Measurements from ENCODE around the gene SYT9. TPM values are rescaled to one million over a fixed set of nuclear protein-coding genes. Genes with fewer than 3 reads are reported as not detected.

Gene SYT9
- total and polyA plus RNA-seq, 4 experiments from 2014 or later = not detected

DNA sequence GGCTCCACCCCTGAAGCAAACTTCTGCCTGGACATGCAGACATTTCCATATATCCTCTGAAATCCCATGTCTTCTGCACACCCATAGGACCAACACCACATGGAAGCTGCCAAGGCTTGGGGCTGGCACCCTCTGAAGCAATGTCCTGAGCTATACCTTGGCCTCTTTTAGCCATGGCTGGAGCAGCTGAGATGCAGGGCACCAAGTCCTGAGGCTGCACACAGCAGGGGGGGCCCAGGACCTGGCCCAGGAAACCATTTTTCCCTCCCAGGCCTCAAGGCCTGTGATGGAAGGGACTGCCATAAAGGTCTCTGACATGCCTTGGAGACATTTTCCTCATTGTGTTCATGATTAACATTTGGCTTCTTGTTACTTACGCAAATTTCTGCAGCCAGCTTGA, 34.5 kb downstream of the SYT9 start:
- Histone ChIP-seq H3K4me3 (ENCODE audit: low read length in 2 of 2) (no peak overlapping the region), H3K36me3 (ENCODE audit: insufficient read depth, low read length) (no peaks in the 10 kb centered on the region), H3K9me3 (ENCODE audit: control insufficient read depth in 1 of 2, low read length in 2 of 2) (peaks cover 0 to 7% of the 10 kb centered on the region in 2 donors), H3K27ac (ENCODE audit: low read depth, low read length) (no peak overlapping the region), H3K27me3 (ENCODE audit: insufficient read depth, low read length) (no peaks in the 10 kb centered on the region), H3K4me1 (ENCODE audit: insufficient read depth, low read length) (no peaks in the 10 kb centered on the region)
- no peak for DNase-seq
- intact Hi-C loops (cut with micrococcal nuclease) = no loop called here
- no peaks in the 10 kb centered on the region for H3K4me1 Mint-ChIP-seq
- ChIA-PET POLR2A (ENCODE audit: partially characterized antibody) (no interaction called here), CTCF (ENCODE audit: partially characterized antibody) (no interaction called here)
- peaks cover 0 to 29% (median 17%) of the 10 kb centered on the region in 8 donors for H3K9me3 Mint-ChIP-seq
- H3K27ac Mint-ChIP-seq = no peak overlapping the region
- no peak overlapping the region for H3K4me3 Mint-ChIP-seq
- H3K36me3 Mint-ChIP-seq = peaks cover 0 to 4% of the 10 kb centered on the region in 2 donors
- H3K27me3 Mint-ChIP-seq = peaks cover 9 to 10% of the 10 kb centered on the region in 2 donors

DNA sequence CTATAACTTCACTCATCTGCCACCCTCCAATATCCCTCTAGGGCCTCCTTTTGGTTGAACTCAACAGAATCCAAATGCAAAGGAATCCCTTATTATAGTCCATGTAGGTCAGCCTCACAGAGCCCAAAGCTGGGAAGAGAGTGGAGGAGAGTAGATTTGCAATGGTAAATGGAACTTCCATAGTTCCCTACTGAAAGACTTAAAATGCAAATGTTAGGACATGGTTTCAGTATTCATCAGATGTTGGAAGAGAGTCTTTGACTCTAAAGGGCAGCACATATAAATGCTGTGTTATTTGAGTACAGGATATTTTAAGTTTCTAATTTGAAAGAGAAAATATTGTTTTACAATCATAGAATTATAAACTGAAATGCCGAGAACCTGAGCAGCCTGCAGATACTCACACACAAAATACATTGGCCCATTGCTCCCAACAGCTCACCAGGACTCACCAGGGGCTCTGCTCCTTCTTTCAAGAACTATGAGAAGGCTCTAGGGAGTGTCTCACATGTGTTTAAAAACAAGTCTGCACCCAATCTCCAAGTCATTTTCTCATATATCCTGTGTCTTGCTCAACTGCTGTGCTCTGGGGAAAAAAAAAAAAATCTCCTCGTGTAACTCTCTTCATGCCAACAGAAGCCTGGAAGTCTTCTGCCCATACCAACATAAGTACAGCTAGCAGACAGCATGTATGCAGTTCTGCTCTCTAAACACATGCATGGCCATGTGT, 39.6 kb downstream of the SYT9 start:
- Histone ChIP-seq H3K9me3 (ENCODE audit: control insufficient read depth in 1 of 2, low read length in 2 of 2) (peaks cover 0 to 2% of the 10 kb centered on the region in 2 donors), H3K36me3 (ENCODE audit: insufficient read depth, low read length) (no peaks in the 10 kb centered on the region), H3K27me3 (ENCODE audit: insufficient read depth, low read length) (no peaks in the 10 kb centered on the region), H3K4me1 (ENCODE audit: insufficient read depth, low read length) (no peaks in the 10 kb centered on the region), H3K27ac (ENCODE audit: low read depth, low read length) (no peak overlapping the region), H3K4me3 (ENCODE audit: low read length in 2 of 2) (no peak overlapping the region)
- peaks cover 0 to 4% of the 10 kb centered on the region in 2 donors for H3K36me3 Mint-ChIP-seq
- CTCF ChIA-PET (ENCODE audit: partially characterized antibody) = no interaction called here
- no peak for DNase-seq
- H3K4me1 Mint-ChIP-seq = no peaks in the 10 kb centered on the region
- no peak overlapping the region for H3K4me3 Mint-ChIP-seq
- intact Hi-C loops (cut with micrococcal nuclease) = no loop called here
- H3K27ac Mint-ChIP-seq = no peak overlapping the region
- peaks cover 0 to 23% (median 10%) of the 10 kb centered on the region in 8 donors for H3K9me3 Mint-ChIP-seq
- POLR2A ChIA-PET (ENCODE audit: partially characterized antibody) = no interaction called here
- H3K27me3 Mint-ChIP-seq = peaks cover 6 to 14% of the 10 kb centered on the region in 2 donors

DNA sequence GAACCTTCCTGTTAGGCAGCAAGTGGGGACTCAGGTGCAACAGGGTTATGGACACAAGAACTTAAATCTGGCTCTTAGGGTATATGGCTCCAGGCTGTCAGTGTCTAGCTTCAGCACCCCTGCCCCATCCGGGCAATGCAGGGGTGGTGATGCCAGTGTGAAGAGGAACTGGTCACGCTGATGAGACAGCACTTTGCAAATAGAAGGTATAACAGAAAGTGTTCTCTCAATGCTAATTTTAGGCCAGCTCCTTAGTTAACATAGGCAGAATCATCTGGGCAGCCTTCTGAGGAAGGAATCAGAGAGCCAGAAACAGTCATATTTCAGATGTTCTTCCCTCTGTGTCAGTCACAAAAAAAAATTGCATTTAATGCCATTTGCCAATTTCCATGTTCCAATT, 41.2 kb downstream of the SYT9 start:
- Mint-ChIP-seq H3K4me3 (no peak overlapping the region), H3K4me1 (no peaks in the 10 kb centered on the region), H3K9me3 (peaks cover 0 to 8% (median 2%) of the 10 kb centered on the region in 8 donors), H3K27me3 (peaks cover 6 to 10% of the 10 kb centered on the region in 2 donors), H3K27ac (no peak overlapping the region), H3K36me3 (no peaks in the 10 kb centered on the region)
- POLR2A ChIA-PET (ENCODE audit: partially characterized antibody) = no interaction called here
- CTCF ChIA-PET (ENCODE audit: partially characterized antibody) = no interaction called here
- Histone ChIP-seq H3K4me3 (ENCODE audit: low read length in 2 of 2) (no peak overlapping the region), H3K9me3 (ENCODE audit: control insufficient read depth in 1 of 2, low read length in 2 of 2) (no peaks in the 10 kb centered on the region), H3K36me3 (ENCODE audit: insufficient read depth, low read length) (no peaks in the 10 kb centered on the region), H3K27ac (ENCODE audit: low read depth, low read length) (no peak overlapping the region), H3K4me1 (ENCODE audit: insufficient read depth, low read length) (no peaks in the 10 kb centered on the region), H3K27me3 (ENCODE audit: insufficient read depth, low read length) (no peaks in the 10 kb centered on the region)
- intact Hi-C loops (cut with micrococcal nuclease) = no loop called here
- DNase-seq = no peak

DNA sequence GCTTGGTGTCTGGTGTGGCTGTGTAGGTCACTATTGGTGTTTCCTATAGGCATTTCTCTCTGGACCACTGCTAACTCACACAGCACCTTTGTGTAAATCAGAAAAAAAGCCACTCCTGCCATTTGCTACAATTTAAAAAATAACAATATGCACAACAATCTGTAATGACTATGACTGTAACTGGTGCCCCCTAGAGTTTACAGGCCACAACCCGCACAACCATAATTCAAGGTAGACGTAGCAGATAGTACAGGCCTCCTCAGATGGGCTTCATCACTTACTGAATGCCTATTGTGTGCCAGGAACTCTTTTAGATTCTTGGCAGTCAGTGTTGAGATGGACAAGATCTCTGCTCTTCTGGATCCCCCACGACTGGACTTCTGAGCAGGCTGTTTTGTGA, 47.7 kb downstream of the SYT9 start:
- H3K4me1 ChIP-seq (ENCODE audit: insufficient read depth, low read length) = no peaks in the 10 kb centered on the region
- no peak overlapping the region for H3K4me3 Mint-ChIP-seq
- no peak for DNase-seq

DNA sequence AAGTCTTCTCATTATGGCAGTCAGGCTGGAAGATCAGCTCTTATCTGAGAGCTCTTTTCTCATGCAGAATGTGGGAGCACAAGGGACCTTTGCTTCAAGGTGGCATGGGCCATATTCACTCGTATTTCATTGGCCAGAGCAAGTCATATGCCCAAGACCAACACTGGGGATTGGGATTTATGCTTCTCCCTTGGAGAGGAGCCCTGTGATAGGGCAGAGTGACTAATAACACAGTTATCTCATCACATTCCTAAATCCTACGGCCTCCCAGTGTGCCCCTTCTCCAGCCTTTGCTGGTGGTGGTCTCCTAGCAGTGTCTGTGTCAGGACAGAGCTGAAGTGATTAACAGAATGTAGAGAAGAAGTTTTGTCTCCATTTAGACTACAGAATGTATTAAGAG, 48.6 kb downstream of the SYT9 start:
- Histone ChIP-seq H3K27ac (ENCODE audit: low read depth, low read length) (no peak overlapping the region), H3K36me3 (ENCODE audit: insufficient read depth, low read length) (no peaks in the 10 kb centered on the region), H3K4me1 (ENCODE audit: insufficient read depth, low read length) (no peaks in the 10 kb centered on the region), H3K4me3 (ENCODE audit: low read length in 2 of 2) (no peak overlapping the region), H3K9me3 (ENCODE audit: control insufficient read depth in 1 of 2, low read length in 2 of 2) (no peaks in the 10 kb centered on the region), H3K27me3 (ENCODE audit: insufficient read depth, low read length) (no peaks in the 10 kb centered on the region)
- Mint-ChIP-seq H3K36me3 (no peaks in the 10 kb centered on the region), H3K9me3 (peaks cover 0 to under 1% (median 0%) of the 10 kb centered on the region in 8 donors), H3K4me3 (no peak overlapping the region), H3K27me3 (peaks cover 5 to 6% of the 10 kb centered on the region in 2 donors), H3K27ac (no peak overlapping the region), H3K4me1 (no peaks in the 10 kb centered on the region)
- intact Hi-C loops (cut with micrococcal nuclease) = no loop called here
- CTCF ChIA-PET (ENCODE audit: partially characterized antibody) = no interaction called here
- no peak for DNase-seq
- POLR2A ChIA-PET (ENCODE audit: partially characterized antibody) = no interaction called here

More for the DNA sequence above, 47.7 kb downstream of the SYT9 start:
- H3K27me3 ChIP-seq (ENCODE audit: insufficient read depth, low read length) = no peaks in the 10 kb centered on the region
- CTCF ChIA-PET (ENCODE audit: partially characterized antibody) = no interaction called here
- Mint-ChIP-seq H3K36me3 (no peaks in the 10 kb centered on the region), H3K27me3 (peaks cover 5 to 6% of the 10 kb centered on the region in 2 donors), H3K4me1 (no peaks in the 10 kb centered on the region), H3K9me3 (peaks cover 0 to 3% (median 0%) of the 10 kb centered on the region in 8 donors), H3K27ac (no peak overlapping the region)
- no peak overlapping the region for H3K4me3 ChIP-seq (ENCODE audit: low read length in 2 of 2)
- intact Hi-C loops (cut with micrococcal nuclease) = no loop called here
- no peak overlapping the region for H3K27ac ChIP-seq (ENCODE audit: low read depth, low read length)
- H3K9me3 ChIP-seq (ENCODE audit: control insufficient read depth in 1 of 2, low read length in 2 of 2) = no peaks in the 10 kb centered on the region
- H3K36me3 ChIP-seq (ENCODE audit: insufficient read depth, low read length) = no peaks in the 10 kb centered on the region
- POLR2A ChIA-PET (ENCODE audit: partially characterized antibody) = no interaction called here

DNA sequence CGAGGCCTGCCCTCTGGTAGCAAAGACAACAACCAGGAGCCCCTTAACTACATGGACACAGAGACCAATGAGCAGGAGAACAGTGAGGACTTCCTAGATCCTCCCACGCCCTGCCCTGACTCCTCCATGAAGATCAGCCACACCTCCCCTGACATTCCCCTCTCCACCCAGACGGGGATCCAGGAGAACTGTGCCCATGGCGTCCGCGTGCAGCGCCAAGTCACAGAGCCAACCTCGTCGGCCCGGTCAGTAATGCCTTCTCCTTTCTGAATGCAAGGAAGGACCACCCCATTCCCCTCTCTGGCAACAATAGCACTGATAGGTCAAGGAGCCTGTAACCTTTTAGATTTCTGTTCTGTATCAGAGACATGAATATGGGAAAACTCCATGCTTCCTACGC, 51.4 kb downstream of the SYT9 start:
- no peaks in the 10 kb centered on the region for H3K27me3 ChIP-seq (ENCODE audit: insufficient read depth, low read length)
- H3K36me3 ChIP-seq (ENCODE audit: insufficient read depth, low read length) = no peaks in the 10 kb centered on the region
- Mint-ChIP-seq H3K27ac (no peak overlapping the region), H3K9me3 (no peaks in the 10 kb centered on the region), H3K27me3 (peaks cover 5 to 13% of the 10 kb centered on the region in 2 donors), H3K36me3 (no peaks in the 10 kb centered on the region), H3K4me1 (no peaks in the 10 kb centered on the region), H3K4me3 (no peak overlapping the region)
- intact Hi-C loops (cut with micrococcal nuclease) = no loop called here
- H3K27ac ChIP-seq (ENCODE audit: low read depth, low read length) = no peak overlapping the region
- DNase-seq = no peak
- H3K4me3 ChIP-seq (ENCODE audit: low read length in 2 of 2) = no peak overlapping the region
- CTCF ChIA-PET (ENCODE audit: partially characterized antibody) = no interaction called here
- no peaks in the 10 kb centered on the region for H3K9me3 ChIP-seq (ENCODE audit: control insufficient read depth in 1 of 2, low read length in 2 of 2)
- POLR2A ChIA-PET (ENCODE audit: partially characterized antibody) = no interaction called here
- H3K4me1 ChIP-seq (ENCODE audit: insufficient read depth, low read length) = no peaks in the 10 kb centered on the region

DNA sequence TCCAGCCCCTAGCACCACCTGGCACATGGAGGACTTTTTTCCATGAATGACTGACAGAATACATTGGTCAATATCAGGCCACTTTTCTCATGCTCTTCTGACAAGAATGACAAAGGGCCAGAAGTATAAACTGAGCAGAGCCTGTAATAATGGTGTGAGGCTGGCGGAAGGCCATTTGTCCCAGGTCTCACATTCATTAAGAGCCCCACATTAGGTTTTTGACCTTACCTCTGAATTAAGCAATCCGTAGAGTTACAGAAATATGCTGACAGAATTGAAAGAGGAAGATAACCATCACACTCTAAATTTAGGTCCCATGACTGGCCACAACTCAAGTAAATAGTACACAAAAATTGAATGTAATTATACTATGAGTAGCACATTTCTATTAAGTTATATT, 55.2 kb downstream of the SYT9 start:
- H3K9me3 ChIP-seq (ENCODE audit: control insufficient read depth in 1 of 2, low read length in 2 of 2) = no peaks in the 10 kb centered on the region
- no peak for DNase-seq
- H3K27me3 ChIP-seq (ENCODE audit: insufficient read depth, low read length) = no peaks in the 10 kb centered on the region
- H3K27ac Mint-ChIP-seq = no peak overlapping the region
- no peak overlapping the region for H3K4me3 ChIP-seq (ENCODE audit: low read length in 2 of 2)
- CTCF ChIA-PET (ENCODE audit: partially characterized antibody) = no interaction called here
- peaks cover 0 to 2% (median 0%) of the 10 kb centered on the region in 8 donors for H3K9me3 Mint-ChIP-seq
- H3K4me3 Mint-ChIP-seq = no peak overlapping the region
- no peak overlapping the region for H3K27ac ChIP-seq (ENCODE audit: low read depth, low read length)
- no peaks in the 10 kb centered on the region for H3K36me3 ChIP-seq (ENCODE audit: insufficient read depth, low read length)
- H3K4me1 Mint-ChIP-seq = no peaks in the 10 kb centered on the region
- H3K4me1 ChIP-seq (ENCODE audit: insufficient read depth, low read length) = no peaks in the 10 kb centered on the region
- intact Hi-C loops (cut with micrococcal nuclease) = no loop called here
- POLR2A ChIA-PET (ENCODE audit: partially characterized antibody) = no interaction called here
- peaks cover 8 to 16% of the 10 kb centered on the region in 2 donors for H3K27me3 Mint-ChIP-seq
- no peaks in the 10 kb centered on the region for H3K36me3 Mint-ChIP-seq
